Measurements from ENCODE around the gene MARCHF10.
"Not testable (repeated sequence)": the region's sequence is repeated elsewhere in the genome, so short reads cannot be mapped to it uniquely, and the experiment has no call there.

Gene MARCHF10

GRCh38 chr17:62717589-62717855 lies 90.6 kb downstream of the MARCHF10 start:
- no peak for DNase-seq (ENCODE audit: low spot score)

- no peak for DNase-seq (ENCODE audit: low spot score)
Observed at GRCh38 chr17:62716834-62717588, 91.1 kb downstream of the MARCHF10 start.

- DNase-seq (ENCODE audit: low spot score) = no peak
Observed at GRCh38 chr17:62715882-62716390, 92.2 kb downstream of the MARCHF10 start.

GRCh38 chr17:62714016-62714777 lies 93.9 kb downstream of the MARCHF10 start:
- DNase-seq (ENCODE audit: low spot score) = no peak

GRCh38 chr17:62713086-62713881 lies 94.8 kb downstream of the MARCHF10 start:
- no peak for DNase-seq (ENCODE audit: low spot score)

- no peak for DNase-seq (ENCODE audit: low spot score)
Observed at GRCh38 chr17:62712171-62712581, 95.9 kb downstream of the MARCHF10 start.

- DNase-seq (ENCODE audit: low spot score) = no peak
Observed at GRCh38 chr17:62708587-62708986, 99.5 kb downstream of the MARCHF10 start.

- DNase-seq (ENCODE audit: low spot score) = no peak
Observed at GRCh38 chr17:62707425-62707739, 100.7 kb downstream of the MARCHF10 start.

GRCh38 chr17:62706598-62707424 lies 101.3 kb downstream of the MARCHF10 start:
- no peak for DNase-seq (ENCODE audit: low spot score)

GRCh38 chr17:62705778-62706597 lies 102.1 kb downstream of the MARCHF10 start:
- DNase-seq (ENCODE audit: low spot score) = no peak

- DNase-seq (ENCODE audit: low spot score) = no peak
Observed at GRCh38 chr17:62705156-62705777, 102.8 kb downstream of the MARCHF10 start.

GRCh38 chr17:62704381-62704971 lies 103.6 kb downstream of the MARCHF10 start:
- no peak for DNase-seq (ENCODE audit: low spot score)

GRCh38 chr17:62703776-62704380 lies 104.2 kb downstream of the MARCHF10 start:
- peak; percentile 64 for DNase-seq (ENCODE audit: low spot score)

- peak; percentile 19 for DNase-seq (ENCODE audit: low spot score)
Observed at GRCh38 chr17:62703261-62703775, 104.8 kb downstream of the MARCHF10 start.

GRCh38 chr17:62702746-62703260 lies 105.3 kb downstream of the MARCHF10 start:
- DNase-seq (ENCODE audit: low spot score) = no peak

GRCh38 chr17:62701706-62702085 lies 106.4 kb downstream of the MARCHF10 start:
- no peak for DNase-seq (ENCODE audit: low spot score)

GRCh38 chr17:62700964-62701705 lies 107.0 kb downstream of the MARCHF10 start:
- no peak for DNase-seq (ENCODE audit: low spot score)

- DNase-seq (ENCODE audit: low spot score) = not testable (repeated sequence)
Observed at GRCh38 chr17:62698459-62698858, 109.7 kb downstream of the MARCHF10 start.

Data from activated CD4-positive, alpha-beta T cell treated with anti-CD3 and anti-CD28 coated beads, Interleukin-2, Interleukin-4, amounts not matched to agents 100 ng/mL and 50 ng/mL, durations not matched to agents 16 hours and 8 hours (primary cell).